Glutamatergic neuron (in vitro differentiated cells): ENCODE measurements around the gene ZNF608. TPM values are rescaled to one million over a fixed set of nuclear protein-coding genes. Genes with fewer than 3 reads are reported as not detected.
A peak's percentile ranks its signal among the peaks of the same experiment; 100 is the strongest.

Experiments used
- DNase-seq: peaks from one replicate; pipeline ENCODE4 v3.0.0; 2022
- H3K27ac Mint-ChIP-seq: one replicate; pipeline ENCODE4 v1.8.0; 2020; ENCODE audit warnings: mild to moderate bottlenecking, mixed read lengths, inconsistent platforms; ENCODE audit not compliant: unreplicated experiment
- H3K27me3 Mint-ChIP-seq: one replicate; pipeline ENCODE4 v1.8.0; 2020; ENCODE audit warnings: mild to moderate bottlenecking, moderate library complexity, mixed read lengths, inconsistent platforms; ENCODE audit not compliant: unreplicated experiment
- H3K36me3 Mint-ChIP-seq: one replicate; pipeline ENCODE4 v1.8.0; 2020; ENCODE audit warnings: mild to moderate bottlenecking, mixed read lengths, inconsistent platforms; ENCODE audit not compliant: unreplicated experiment
- H3K4me1 Mint-ChIP-seq: one replicate; pipeline ENCODE4 v1.8.0; 2020; ENCODE audit warnings: mild to moderate bottlenecking, low read depth, mixed read lengths, inconsistent platforms; ENCODE audit not compliant: unreplicated experiment
- H3K4me3 Mint-ChIP-seq: one replicate; pipeline ENCODE4 v1.8.0; 2020; ENCODE audit warnings: mild to moderate bottlenecking, mixed read lengths, inconsistent platforms; ENCODE audit not compliant: unreplicated experiment
- H3K9me3 Mint-ChIP-seq: one replicate; pipeline ENCODE4 v1.8.0; 2020; ENCODE audit warnings: mild to moderate bottlenecking, moderate library complexity, mixed read lengths, inconsistent platforms; ENCODE audit not compliant: unreplicated experiment
- total RNA-seq: library from RNA; stranded (reverse); fragmentation: NEBNext Ultra II Directional; extraction: Animal tissue kit (Norgen Biotek cat#: 25700); gene quantifications from one replicate; pipeline ENCODE4 v1.2.1, GENCODE V29; 2021; ENCODE audit not compliant: unreplicated experiment
- TF ChIP-seq, protein P1 (sequence below): fragments of 200-600 bp; sonication (generic); IDR thresholded peaks from one replicate; pipeline ENCODE4 v1.5.0; 2021; ENCODE audit not compliant: partially characterized antibody, unreplicated experiment

The ZNF608 gene
- total RNA-seq, 1 donor from 2014 or later: 161 TPM

DNA sequence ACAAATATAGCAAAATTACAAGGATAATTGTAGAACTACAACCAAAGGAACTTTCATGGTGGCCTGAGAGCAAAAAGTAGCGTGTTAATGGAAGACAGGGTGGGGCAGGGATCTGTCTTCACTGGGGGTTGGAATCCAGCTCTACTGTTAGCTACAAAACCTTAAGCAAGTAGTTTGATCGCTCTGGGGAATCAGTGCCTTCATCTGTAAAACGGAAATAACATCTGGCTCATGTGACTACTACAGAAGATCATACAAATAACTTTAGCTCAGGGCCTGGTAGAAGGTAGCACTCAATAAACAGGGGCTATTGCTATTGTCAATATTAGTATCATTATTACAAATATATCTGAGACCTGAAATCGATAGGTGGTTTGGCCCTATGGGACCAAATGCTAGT is 40.4 kb downstream of the ZNF608 start:
- H3K36me3 Mint-ChIP-seq: no peaks in the 10 kb centered on the region
- DNase-seq: no peak
- peaks cover 21% of the 10 kb centered on the region for H3K9me3 Mint-ChIP-seq
- H3K27me3 Mint-ChIP-seq: peaks cover 4% of the 10 kb centered on the region
- TF ChIP-seq, protein P1, sequence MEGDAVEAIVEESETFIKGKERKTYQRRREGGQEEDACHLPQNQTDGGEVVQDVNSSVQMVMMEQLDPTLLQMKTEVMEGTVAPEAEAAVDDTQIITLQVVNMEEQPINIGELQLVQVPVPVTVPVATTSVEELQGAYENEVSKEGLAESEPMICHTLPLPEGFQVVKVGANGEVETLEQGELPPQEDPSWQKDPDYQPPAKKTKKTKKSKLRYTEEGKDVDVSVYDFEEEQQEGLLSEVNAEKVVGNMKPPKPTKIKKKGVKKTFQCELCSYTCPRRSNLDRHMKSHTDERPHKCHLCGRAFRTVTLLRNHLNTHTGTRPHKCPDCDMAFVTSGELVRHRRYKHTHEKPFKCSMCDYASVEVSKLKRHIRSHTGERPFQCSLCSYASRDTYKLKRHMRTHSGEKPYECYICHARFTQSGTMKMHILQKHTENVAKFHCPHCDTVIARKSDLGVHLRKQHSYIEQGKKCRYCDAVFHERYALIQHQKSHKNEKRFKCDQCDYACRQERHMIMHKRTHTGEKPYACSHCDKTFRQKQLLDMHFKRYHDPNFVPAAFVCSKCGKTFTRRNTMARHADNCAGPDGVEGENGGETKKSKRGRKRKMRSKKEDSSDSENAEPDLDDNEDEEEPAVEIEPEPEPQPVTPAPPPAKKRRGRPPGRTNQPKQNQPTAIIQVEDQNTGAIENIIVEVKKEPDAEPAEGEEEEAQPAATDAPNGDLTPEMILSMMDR: no peak
- H3K4me3 Mint-ChIP-seq: peak overlapping the region; percentile 82
- peaks cover 85% of the 10 kb centered on the region for H3K4me1 Mint-ChIP-seq
- H3K27ac Mint-ChIP-seq: peak overlapping the region; percentile 93

DNA sequence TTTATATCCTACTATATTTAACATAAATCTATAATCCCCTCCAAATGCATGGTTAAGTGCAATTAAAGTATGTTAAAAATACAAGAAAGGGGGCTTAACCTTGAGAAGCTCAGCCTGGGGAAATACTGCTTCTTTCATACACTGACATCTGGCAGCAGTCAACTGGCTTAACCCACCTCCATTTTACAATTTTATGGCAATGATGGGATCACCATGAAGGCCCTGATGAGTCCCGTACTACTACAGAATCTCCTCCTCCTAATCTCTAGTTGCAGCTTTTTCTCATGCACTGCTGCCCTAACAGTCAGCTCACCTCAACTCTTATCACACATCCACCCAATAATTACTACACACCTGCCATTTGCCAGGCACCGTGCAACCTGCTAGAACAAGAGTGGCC is 40.9 kb downstream of the ZNF608 start:
- Mint-ChIP-seq H3K9me3 (peaks cover 26% of the 10 kb centered on the region), H3K27ac (peak overlapping the region; percentile 93), H3K27me3 (peaks cover 4% of the 10 kb centered on the region), H3K4me3 (peak overlapping the region; percentile 82), H3K4me1 (peaks cover 86% of the 10 kb centered on the region), H3K36me3 (no peaks in the 10 kb centered on the region)
- TF ChIP-seq, protein P1: no peak
- DNase-seq: no peak

DNA sequence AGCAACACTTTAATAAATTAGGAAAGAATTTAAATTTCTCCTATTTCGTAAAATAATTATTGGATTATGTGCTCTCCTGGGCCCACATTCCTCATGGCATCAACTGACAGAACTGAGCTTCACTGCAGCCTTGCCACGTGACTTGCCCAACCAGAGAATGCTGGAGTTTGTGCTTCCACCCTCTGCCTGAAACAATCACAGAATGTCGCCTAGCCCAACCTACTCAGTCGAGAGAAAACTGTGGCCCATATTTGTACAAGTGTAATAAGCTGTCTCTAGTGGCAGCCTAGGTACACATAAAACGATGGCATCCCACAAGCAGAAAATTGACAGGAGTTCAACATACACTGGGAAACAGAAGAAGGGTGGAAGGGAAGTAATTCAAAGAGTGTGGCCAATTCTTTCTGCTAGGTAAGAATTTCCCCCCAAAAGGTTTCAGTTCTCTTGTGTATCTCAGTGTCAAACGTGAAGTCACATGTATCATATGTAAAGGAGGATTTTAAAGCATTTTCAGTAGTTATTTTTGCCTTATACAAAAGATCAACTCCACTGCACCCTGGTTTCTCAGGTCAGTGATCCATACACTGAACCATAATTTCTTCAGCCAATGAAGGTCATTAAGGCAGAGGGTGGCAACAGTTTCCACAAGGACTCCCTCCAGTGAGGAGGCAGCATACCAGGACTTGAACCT is 41.7 kb downstream of the ZNF608 start:
- Mint-ChIP-seq H3K4me3 (no peak overlapping the region), H3K4me1 (peaks cover 86% of the 10 kb centered on the region), H3K27me3 (peaks cover 8% of the 10 kb centered on the region), H3K36me3 (peaks cover 3% of the 10 kb centered on the region), H3K27ac (no peak overlapping the region), H3K9me3 (peaks cover 29% of the 10 kb centered on the region)
- TF ChIP-seq, protein P1: no peak
- DNase-seq: no peak

DNA sequence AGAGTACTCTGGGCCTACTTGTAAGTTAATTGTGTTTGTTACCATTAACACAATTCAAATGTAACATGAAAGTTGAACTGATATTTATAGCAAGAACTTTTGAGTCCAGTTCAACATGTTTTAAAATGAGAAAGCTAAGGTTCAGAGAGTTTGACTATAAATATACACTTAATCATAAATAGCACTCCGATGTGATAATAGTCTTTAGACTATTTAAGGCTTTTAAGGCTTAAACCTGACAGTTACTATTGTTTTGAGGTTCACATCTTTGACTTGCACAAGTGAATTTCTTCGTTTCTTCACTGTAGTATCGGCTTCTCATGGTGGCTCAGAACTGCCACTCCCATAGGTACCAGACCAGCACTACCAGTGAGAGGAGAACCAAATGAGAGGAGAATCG is 42.4 kb downstream of the ZNF608 start:
- H3K27me3 Mint-ChIP-seq: peaks cover 9% of the 10 kb centered on the region
- DNase-seq: no peak
- H3K9me3 Mint-ChIP-seq: peaks cover 31% of the 10 kb centered on the region
- TF ChIP-seq, protein P1: no peak
- H3K27ac Mint-ChIP-seq: peak overlapping the region; percentile 23
- H3K4me1 Mint-ChIP-seq: peaks cover 86% of the 10 kb centered on the region
- H3K36me3 Mint-ChIP-seq: peaks cover 3% of the 10 kb centered on the region
- H3K4me3 Mint-ChIP-seq: no peak overlapping the region

- Mint-ChIP-seq H3K27ac (peak overlapping the region; percentile 56), H3K4me3 (no peak overlapping the region), H3K27me3 (peaks cover 9% of the 10 kb centered on the region), H3K4me1 (peaks cover 88% of the 10 kb centered on the region), H3K9me3 (peaks cover 29% of the 10 kb centered on the region), H3K36me3 (peaks cover 3% of the 10 kb centered on the region)
- DNase-seq: no peak
- TF ChIP-seq, protein P1: no peak
These were observed 43.9 kb downstream of the ZNF608 start for GRCh38 chr5:124702525-124702924.
